SK-MEL-5 (cell line): ENCODE measurements around the gene PEX5. TPM values are rescaled to one million over a fixed set of nuclear protein-coding genes. Genes with fewer than 3 reads are reported as not detected.
A peak's percentile ranks its signal among the peaks of the same experiment; 100 is the strongest.

Experiments used
- DNase-seq: peaks from one replicate; pipeline ENCODE4 v3.0.0-alpha.2; 2016; ENCODE audit warnings: low read depth, low spot score
- in situ Hi-C: cut with HindIII; loops from 2 replicates; pipeline ENCODE4 v1.10.0; 2016; ENCODE audit warnings: low sequenced_read_pairs, high pct_unique_total_duplicates, low pct_unique_long_range_greater_than_20kb
- polyA plus RNA-seq, 2 experiments: library from polyadenylated mRNA; depleted of rRNA; stranded (reverse); fragments of >200 nt; gene quantifications; 2 replicates each; pipeline ENCODE4 v1.2.3, GENCODE V29; 2015
- total RNA-seq: library from RNA; depleted of rRNA; stranded (reverse); fragments of >200 nt; shearing (Covaris generic); gene quantifications from 2 replicates; pipeline ENCODE4 v1.2.3, GENCODE V29; 2014; rRNA removed

The PEX5 gene
- 23.7 and 27.5 TPM in 2 replicates for total RNA-seq
- 38.3 and 40.0 TPM in 2 replicates for polyA plus RNA-seq (2015; cell fraction: cytosol; rRNA removed)
- polyA plus RNA-seq (2015; cell fraction: nucleus; rRNA removed): 38.1 and 50.2 TPM in 2 replicates

GRCh38 chr12:7189398-7190267, at the start of gene PEX5:
Gene PEX5 (plus strand): TSS chr12:7189686. CDS start chr12:7190378, 692 bp downstream.
- DNase-seq: peak; percentile 92
- in situ Hi-C loops: no loop called here

DNA sequence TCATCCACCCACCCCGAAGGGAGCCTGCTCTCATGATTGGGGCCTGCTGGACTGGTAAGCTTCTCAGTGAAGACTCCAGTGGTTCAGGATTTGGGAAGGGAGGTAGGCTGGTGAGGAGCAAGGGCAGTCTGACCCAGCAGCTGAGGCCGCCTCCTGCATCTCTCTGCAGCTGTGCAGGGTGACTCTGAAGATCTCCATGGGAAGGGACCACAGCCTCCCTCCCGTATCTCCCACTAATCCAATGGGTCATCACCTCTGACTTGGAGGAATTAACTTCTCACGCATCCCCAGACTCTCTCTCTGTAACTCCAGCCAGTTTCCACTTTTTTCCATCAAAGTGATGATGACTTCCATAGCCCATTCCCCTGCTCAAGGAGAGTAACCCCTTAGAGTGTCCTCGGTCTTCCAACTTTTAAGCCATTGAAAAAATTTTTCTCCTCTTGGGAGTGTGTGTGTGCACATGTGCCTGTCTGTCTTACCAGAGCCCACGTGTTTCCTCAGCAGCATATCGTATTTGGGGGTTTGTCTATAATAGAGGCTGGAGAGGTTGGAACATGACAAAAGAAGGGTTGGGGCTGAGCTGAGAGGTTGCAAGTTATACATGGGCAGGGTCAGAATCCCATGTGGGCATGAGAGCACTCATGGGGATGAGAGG, 48.0 kb upstream of the PEX5 start:
- in situ Hi-C loops: no loop called here

DNA sequence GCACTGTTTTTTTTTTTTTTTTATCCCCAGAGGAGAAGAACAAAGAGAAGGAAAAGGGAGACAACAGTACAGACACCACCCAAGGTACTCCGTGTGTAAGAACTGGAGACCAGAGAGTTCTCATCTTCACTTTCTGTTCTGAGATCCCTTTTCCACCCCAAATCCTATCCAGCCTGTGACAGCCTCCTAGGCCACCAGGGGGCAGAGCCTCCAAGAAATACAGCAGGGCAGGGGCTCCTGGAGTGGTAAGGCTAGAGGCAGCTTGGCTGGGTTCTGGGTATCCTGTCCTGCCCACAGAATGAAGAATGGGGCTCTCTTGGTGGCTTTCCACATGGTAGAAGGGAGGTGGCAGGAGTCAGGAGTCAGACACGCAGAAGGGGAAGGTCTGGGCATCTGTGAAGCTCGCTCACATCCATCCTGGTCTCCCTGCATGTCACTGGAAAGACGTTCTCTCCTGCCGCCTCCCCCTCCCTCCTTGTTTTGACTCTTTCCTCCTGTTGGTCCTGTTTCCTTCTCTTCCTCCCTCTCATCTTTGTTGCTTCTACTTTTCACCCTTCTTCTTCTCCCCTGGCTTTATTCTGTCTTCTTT, 47.3 kb upstream of the PEX5 start:
- in situ Hi-C loops: no loop called here
- DNase-seq: peak; percentile 80

More for the DNA sequence above, 48.0 kb upstream of the PEX5 start:
- DNase-seq: no peak

DNA sequence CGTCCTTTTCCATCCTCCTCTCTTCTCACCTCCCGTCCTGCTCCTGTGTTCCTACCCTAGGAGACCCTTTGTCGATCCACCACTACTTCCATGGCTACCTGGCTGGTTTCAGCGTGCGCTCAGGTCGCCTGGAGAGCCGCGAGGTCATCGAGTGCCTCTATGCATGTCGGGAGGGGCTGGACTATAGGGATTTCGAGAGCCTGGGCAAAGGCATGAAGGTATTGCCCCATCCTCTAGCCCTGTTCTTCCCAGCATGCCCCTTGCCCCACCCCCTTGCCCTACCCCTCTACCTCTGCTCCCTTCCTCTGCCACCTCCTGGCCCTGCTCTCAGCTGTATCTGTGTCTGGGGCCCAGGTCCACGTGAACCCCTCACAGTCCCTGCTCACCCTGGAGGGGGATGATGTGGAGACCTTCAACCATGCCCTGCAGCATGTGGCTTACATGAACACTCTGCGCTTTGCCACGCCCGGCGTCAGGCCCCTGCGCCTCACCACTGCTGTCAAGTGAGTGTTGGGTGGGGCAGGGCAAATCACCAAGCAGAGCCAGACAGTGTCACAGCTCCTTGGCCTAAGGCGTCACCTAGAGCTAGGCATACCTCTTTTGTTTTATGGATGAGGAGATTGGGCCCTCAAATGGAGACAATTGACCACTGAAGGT, 46.5 kb upstream of the PEX5 start:
- in situ Hi-C loops: no loop called here
- DNase-seq: no peak

- in situ Hi-C loops: no loop called here
- no peak for DNase-seq
Measured at GRCh38 chr12:7143564-7143963, 45.9 kb upstream of the PEX5 start.

GRCh38 chr12:7144414-7145120, 44.9 kb upstream of the PEX5 start:
- in situ Hi-C loops: no loop called here
- peak; percentile 57 for DNase-seq

DNA sequence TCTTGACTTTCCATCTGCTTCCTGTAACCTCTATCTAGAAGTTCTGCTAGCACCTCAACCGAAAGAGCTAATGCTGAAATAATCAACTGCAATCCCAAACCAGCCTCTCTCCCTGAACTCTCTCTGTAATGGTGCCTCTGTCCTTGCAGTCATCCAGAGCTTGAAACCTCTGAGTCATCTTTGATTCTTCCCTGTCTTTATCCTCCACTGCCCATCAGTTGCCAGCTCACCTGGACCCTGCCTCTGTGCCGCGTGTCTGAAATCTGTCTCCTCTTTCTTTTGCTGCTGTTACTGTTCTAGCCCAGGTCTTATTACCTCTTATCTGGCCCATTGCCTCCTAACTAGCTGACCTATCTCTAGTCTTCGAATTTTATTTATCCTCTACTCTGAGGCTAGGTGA, 43.8 kb upstream of the PEX5 start:
- in situ Hi-C loops: no loop called here
- no peak for DNase-seq

DNA sequence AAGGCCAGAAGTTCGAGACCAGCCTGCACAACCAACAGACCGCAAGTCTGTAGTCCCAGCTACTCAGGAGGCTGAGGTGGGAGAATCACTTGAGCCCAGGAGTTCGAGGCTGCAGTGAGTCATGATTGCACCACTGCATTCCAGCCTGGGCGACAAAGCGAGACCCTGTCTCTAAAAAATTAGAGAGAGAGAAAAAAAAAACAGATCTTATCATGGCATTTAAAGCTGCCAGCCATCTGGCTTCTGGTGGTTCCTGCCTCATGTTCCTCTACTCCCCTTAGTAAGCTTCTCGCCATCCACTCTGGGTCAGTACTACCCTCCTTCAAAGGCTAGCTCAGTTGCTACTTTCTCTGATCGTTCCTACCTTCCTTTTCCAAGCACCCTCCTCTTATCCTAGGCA, 43.3 kb upstream of the PEX5 start:
- DNase-seq: no peak
- in situ Hi-C loops: no loop called here

- no peak for DNase-seq
- in situ Hi-C loops: no loop called here
Measured at GRCh38 chr12:7146906-7147305, 42.6 kb upstream of the PEX5 start.

- in situ Hi-C loops: no loop called here
- no peak for DNase-seq
Measured at GRCh38 chr12:7150356-7150755, 39.1 kb upstream of the PEX5 start.

- in situ Hi-C loops: no loop called here
Measured at GRCh38 chr12:7150841-7151240, 38.6 kb upstream of the PEX5 start.

DNA sequence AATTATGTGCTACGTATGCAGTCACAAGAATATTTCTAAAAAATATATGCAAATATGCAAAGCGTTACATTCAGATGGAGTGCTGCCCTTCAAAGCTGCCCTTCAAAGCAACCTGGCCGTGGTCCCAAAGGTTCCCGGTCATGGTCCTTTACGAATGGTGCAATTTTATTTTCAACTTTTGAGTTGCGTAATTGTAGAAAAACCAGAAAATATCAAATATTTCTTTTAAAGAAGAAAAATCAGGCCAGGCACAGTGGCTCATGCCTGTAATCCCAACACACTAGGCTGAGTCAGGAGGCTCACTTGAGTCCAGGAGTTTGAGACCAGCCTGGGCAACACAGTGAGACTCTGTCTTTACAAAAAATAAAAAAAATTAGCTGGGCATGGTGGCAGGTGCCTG, 38.0 kb upstream of the PEX5 start:
- DNase-seq: no peak
- in situ Hi-C loops: no loop called here

More at GRCh38 chr12:7150841-7151240, 38.6 kb upstream of the PEX5 start:
- DNase-seq: no peak

- no peak for DNase-seq
Measured at GRCh38 chr12:7152818-7153217, 36.7 kb upstream of the PEX5 start.

GRCh38 chr12:7154042-7154441, 35.4 kb upstream of the PEX5 start:
- no peak for DNase-seq
- in situ Hi-C loops: no loop called here

More at GRCh38 chr12:7152818-7153217, 36.7 kb upstream of the PEX5 start:
- in situ Hi-C loops: no loop called here

DNA sequence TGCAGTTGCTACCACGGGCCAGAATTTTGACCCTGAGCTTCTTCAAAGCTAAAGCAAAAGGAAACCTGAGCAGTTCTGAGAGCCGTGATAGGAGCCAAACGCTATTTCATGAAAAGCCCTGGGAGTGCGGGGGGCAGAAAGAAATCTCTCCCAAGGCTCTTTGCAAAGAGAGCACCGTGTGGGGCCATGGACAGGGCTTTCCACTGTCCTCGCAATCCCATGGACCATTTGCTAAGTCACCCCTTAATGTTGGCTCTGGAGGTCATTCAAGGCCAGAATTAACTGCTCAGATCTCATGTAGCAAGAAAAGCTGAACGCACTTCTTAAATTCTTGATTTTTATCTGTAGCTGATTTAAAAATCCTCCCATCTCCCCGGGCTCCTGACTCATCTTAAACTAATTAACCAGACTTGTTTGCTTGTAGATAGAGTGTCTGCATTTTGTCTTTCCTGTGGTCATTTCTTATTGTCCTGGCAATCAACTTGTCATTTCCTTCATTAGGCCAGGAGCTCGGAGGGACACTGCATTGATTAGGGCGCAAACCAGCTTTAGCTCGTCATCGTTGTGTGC, 34.5 kb upstream of the PEX5 start:
- no peak for DNase-seq
- in situ Hi-C loops: no loop called here

DNA sequence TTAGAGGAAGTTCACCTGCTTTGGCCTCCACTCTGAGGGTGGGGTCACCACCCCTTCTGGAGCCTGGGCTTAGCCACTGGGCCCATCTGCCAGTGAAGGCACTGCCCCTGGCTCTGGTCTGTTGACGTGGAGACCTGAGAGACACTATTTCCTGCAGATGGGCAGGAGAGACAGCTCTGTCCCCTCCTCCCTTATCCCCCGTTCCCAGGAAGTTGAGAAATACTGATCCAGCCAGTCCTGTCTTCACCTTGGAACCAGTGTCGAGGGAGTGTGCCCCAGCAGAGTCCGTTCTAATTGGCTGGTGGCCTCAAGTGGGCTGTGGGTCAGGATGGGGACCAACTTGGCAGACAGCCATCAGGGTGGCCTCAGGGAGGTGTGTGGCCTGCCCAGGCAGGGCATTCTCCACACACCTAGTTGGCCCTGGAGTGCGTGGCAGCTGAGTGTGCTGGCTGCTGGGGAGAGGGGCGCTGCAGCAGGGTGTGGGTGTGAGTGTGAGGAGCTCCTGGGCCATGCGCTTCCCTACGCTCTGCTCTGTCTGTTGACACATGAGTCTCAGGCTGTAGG, 33.9 kb upstream of the PEX5 start:
- no peak for DNase-seq
- in situ Hi-C loops: no loop called here
